GM21737 (cell line): ENCODE results near the gene KIR3DL2.
"Not testable (repeated sequence)": the region's sequence is repeated elsewhere in the genome, so short reads cannot be mapped to it uniquely, and the experiment has no call there.

Experiments used
- ATAC-seq: cut with Tn5 transposase; IDR thresholded peaks from one replicate; pipeline ENCODE4 v1.9.1; 2021; ENCODE audit warnings: mild to moderate bottlenecking, moderate library complexity; ENCODE audit not compliant: unreplicated experiment

The KIR3DL2 gene

DNA sequence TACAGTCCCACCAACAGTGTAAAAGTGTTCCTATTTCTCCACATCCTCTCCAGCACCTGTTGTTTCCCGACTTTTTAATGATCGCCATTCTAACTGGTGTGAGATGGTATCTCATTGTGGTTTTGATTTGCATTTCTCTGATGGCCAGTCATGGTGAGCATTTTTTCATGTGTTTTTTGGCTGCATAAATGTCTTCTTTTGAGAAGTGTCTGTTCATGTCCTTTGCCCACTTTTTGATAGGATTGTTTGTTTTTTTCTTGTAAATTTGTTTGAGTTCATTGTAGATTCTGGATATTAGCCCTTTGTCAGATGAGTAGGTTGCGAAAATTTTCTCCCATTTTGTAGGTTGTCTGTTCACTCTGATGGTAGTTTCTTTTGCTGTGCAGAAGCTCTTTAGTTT is 13.2 kb downstream of the KIR3DL2 start:
- ATAC-seq = not testable (repeated sequence)

DNA sequence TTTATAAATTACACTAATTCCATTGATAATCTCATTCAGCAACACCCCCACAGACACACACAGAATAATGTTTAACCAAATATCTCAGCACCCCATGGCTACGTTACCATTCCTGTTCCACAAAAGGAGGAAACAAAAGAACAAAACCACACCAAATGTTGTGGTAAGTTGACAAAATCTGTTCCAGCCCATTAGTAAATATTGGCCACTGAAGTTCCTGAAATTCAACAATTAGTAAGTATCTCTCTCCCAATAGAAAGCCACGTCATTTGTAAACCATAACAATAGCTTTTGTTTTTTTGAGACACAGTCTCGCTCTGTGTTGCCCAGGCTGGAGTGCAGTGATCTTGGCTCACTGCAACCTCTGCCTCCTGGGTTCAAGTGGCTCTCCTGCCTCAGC is 21.5 kb downstream of the KIR3DL2 start:
- ATAC-seq = no peak

DNA sequence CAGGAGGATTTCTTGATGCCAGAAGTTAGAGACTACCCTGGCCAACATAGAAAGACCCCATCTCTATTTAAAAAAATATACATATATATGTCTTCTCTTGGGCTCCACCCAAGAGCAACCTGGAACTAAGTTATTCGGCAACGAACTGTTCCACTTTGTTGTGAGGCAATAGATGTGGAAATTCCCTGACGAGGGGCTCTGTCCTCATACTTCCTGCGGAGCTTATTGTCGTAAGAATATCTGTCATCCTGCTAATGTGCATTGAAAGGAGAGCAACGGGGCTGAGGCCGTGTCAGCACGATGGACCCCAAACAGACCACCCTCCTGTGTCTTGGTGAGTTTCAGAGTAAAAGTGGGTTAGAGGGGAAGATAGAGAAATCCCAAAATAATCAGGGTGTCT is 23.7 kb downstream of the KIR3DL2 start, which contains the start of gene FCAR:
Gene FCAR, plus strand, starts transcription at position 246 of the 400 bp plus-strand sequence. Its CDS starts 55 bp downstream, at position 301.
- ATAC-seq = no peak

DNA sequence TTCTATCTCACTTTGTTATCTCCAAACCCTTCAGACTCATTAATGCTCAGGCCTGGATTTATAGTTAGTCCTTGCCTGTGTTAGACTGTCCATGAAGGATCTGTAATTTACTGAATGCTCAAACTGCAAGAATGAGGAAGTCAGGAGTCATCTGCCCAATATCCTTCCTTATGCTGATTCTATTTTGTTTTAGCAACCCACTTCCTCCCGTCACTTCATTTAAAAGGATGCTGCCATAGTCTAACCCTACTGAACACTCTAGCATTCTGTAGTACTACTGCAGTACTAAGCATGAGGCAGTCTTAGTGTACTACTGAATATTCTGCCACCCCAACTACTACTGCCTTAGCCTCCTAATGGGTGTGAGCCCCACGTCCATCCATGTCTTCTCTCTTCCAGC is 25.3 kb downstream of the KIR3DL2 start:
- ATAC-seq = no peak

DNA sequence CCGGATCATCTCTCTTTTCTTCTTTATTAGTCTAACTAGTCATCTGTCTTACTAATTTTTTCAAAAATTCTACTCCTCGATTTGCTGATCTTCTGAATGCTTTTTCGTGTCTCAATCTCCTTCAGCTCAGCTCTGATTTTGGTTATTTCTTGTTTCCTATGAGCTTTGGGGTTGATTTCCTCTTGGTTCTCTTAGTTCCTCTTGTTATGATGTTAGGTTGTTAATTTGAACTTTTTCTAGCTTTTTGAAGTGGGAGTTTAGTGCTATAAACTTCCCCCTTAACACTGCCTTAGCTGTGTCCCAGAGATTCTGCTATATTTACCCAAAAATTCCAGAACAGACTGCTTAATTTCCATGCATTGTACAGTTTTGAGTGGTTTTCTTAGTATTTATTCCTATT is 27.2 kb downstream of the KIR3DL2 start:
- ATAC-seq = no peak

DNA sequence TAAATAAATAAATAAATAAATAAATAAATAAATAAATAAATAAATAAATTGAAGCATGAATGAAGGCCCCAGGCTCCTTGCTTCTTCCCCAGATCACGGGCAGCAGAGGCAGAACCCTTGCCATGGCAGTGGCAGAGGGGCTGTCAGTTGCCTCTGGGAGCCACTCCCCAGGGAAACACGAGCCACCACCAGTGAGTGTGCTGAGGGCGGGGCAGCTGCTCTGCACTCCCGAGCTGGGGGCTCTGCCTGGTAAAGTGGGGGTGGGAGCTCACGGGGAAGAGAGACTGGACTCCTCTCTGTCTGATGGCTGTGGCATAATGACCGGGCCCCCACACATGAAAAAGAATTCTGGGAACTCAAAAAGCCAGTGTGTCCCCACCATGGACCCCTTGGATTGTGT is 31.6 kb downstream of the KIR3DL2 start:
- no peak for ATAC-seq

DNA sequence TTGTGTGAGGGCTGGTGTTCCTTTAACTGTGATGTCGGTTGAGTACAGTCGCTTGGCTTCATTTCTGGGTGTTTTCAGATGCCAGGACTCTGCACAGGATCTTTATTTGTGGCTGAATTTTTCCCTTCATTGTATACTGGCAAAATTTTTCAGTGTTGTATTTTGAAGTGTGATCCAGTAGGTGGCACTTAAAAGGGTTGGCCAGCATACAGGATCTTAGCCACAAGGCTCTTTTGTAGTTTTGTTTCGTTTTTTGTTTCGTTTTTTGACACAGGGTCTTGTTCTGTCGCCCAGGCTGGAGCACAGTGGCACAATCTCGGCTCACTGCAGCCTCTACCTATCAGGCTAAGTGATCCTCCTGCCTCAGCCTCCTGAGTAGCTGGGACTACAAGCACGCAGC is 32.5 kb downstream of the KIR3DL2 start:
- no peak for ATAC-seq

DNA sequence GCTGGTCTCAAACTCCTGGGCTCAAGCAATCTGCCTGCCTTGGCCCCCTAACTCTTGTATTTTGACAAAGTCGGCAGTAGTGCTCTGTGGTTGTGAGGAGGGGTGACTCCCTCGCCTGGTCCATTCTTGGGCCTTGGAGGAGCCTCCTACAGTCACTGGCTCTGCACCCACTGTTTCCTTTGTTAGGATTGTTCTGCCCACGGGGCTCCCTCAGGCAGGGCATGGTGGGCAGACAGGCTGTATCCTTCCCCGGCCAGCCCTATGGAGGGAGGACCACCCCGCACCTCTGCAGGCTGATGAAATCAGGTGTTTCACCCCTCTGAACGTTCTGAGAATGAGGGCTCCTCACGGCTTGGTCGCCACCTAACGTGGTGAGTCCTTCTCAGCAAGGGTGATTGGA is 33.0 kb downstream of the KIR3DL2 start:
- no peak for ATAC-seq

DNA sequence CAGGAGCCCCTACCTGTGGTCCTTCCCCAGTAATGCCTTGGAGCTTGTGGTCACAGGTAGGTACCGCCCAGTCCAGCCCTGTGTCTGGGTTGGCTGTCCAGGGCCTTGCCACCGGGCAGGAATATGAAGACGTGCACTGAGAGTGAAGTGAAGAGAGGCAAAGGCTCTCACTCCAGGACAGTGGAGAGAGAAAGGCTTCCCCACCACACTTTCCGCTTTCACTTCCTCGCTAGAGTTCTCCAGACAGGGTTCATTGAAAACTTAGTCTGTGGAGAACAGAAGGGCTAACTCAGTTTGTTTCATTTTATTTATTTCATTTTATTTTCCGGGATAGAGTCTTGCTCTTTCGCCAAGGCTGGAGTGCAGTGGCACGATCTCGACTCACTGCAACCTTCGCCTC is 38.0 kb downstream of the KIR3DL2 start:
- no peak for ATAC-seq

DNA sequence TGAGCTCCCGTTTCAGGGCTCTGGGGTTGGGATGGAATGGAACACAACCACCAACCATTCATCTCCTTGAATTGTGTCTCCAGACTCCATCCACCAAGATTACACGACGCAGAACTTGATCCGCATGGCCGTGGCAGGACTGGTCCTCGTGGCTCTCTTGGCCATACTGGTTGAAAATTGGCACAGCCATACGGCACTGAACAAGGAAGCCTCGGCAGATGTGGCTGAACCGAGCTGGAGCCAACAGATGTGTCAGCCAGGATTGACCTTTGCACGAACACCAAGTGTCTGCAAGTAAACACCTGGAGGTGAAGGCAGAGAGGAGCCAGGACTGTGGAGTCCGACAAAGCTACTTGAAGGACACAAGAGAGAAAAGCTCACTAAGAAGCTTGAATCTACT is 39.3 kb downstream of the KIR3DL2 start:
- no peak for ATAC-seq

DNA sequence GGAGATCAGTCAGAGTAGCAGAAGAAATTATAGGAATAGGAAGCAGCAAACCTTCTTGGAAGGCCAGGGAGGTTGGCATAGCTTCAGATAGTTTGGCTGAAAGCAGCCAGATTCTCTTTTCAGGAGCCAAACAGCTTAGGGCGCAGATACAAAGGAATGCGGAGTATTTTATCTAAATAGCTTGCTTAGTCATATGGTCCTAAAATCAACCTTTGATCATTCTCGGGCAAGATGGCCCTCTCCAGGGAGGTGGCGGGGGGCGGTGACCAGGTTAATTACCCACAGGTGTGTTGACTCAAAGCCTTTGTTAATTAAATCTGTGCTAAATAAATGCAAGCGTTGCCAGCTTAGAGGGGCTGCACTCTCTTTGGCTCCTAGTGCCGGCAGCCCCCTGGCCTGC is 43.2 kb downstream of the KIR3DL2 start:
- ATAC-seq = no peak

DNA sequence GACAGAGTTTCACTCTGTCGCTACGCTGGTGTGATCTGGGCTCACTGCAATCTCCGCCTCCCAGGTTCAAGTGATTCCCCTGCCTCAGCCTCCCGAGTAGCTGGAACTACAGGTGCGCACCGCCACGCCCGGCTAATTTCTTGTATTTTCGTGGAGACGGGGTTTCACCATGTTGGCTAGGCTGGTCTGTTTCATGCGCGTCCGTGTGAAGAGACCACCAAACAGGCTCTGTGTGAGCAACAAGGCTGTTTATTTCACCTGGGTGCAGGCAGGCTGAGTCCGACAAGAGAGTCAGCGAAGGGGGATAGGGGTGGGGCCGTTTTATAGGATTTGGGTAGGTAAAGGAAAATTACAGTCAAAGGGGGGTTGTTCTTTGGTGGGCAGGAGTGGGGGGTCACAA is 43.9 kb downstream of the KIR3DL2 start:
- ATAC-seq = not testable (repeated sequence)

DNA sequence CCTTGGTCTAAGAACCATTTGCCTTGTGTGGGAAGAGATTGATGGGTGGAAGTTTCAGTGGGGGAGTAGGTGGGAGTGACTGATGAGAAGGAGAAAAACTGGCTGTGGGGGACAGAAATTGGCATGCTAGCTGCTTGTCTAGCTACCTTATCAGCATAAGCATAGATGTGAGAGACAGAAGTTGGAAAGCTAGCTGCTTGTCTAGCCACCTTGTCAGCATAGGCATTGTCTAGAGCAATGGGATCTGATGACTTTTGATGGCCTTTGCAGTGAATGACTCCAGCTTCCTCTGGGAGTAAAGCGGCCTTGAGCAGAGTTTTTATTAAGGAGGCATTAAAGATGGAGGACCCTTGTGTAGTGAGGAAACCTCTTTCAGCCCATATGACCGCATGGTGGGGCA is 45.8 kb downstream of the KIR3DL2 start:
- ATAC-seq = no peak

DNA sequence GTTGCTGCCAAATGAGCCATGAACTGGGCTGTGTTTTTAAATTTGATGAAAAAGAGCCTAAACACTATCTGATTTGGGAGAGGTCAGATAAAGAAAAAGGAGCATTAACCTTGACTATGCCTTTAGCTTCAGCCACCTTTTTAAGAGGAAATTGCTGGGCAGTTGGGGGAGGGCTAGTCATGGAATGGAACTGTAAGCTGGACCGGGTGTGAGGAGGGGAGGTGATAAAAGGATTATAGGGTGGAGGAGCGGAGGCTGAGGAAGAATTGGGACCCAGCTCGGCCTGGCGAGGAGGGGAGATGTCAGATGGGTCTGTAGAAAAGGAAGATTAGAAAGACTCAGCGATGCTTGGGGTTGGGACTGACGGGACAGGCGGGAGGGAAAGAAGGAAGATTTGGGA is 48.4 kb downstream of the KIR3DL2 start:
- ATAC-seq = not testable (repeated sequence)

DNA sequence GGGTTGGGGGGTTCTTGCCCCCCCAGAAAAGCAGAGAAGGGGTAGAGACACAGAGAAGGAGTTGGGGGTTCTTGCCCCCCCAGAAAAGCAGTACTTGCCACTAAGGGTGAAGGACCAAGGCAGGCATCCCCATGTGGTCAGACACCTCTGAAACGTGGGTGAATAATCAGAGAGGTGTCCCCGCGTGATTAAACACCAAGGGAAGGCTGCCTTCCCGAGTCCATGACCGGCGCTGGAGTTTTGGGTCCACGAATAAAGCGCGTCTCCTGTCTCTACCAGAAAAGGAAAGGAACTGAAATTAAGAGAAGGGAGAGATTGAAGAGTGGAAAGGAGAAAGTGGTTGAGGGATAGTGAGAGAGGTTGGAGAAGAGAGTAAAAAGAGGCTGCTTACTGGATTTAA is 49.4 kb downstream of the KIR3DL2 start:
- not testable (repeated sequence) for ATAC-seq

DNA sequence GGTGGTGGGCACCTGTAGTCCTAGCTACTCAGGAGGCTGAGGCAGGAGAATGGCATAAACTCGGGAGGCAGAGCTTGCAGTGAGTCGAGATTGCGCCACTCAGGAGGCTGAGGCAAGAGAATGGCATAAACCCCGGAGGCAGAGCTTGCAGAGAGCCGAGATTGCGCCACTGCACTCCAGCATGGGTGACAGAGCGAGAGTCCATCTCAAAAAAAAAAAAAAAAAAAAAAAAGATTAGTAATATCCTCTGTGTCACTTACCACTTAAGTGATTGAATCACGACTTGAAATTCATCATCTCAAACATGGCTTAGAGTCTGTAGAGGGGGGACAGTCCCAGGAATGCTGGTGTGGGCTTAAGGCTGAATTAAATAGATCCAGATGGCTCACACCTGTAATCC is 50.9 kb downstream of the KIR3DL2 start:
- not testable (repeated sequence) for ATAC-seq

DNA sequence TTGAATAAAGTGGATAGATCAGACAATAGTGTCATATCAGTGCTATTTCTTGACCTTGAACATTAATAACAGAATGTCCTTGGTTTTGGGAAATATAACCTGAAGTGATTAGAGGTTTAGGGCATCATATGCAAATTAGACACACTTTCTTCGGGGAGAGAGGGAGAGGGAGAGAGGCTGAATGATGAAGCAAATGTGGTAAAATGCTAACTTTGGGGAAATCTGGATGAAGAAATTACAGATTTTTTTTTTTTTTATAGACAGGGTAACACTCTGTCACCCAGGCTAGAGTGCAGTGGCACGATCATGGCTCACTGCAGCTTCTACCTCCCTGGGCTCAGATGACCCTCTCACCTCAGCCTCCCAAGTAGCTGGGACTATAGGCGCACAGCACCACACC is 51.8 kb downstream of the KIR3DL2 start:
- ATAC-seq = no peak

DNA sequence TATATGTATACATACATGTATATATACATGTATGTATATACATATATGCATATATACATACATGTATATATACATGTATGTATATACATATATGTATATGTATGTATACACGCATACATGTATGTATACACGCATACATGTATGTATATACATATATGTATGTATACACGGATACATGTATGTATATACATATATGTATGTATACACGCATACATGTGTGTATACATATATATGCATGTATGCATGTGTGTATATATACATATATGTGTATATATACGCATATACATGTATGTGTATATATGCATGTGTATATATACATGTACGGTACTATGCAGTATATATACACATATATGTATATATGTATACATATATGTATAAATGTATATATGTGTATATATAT is 53.1 kb downstream of the KIR3DL2 start:
- no peak for ATAC-seq

DNA sequence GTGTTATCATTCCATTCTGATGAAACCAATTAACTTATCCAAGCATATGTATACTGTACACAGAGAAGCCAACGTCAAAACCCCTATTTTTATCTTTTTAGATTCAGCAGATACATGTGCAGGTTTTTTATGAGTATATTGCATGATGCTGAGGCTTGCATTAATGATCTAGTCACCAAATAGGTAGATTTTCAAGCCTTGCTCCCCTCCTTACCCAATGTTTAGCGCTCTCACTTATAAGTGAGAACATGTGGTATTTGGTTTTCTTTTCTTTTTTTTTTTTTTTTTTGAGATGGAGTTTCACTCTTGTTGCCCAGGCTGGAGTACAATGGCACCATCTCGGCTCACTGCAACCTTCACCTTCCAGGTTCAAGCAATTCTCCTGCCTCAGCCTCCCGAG is 54.0 kb downstream of the KIR3DL2 start:
- ATAC-seq = not testable (repeated sequence)

DNA sequence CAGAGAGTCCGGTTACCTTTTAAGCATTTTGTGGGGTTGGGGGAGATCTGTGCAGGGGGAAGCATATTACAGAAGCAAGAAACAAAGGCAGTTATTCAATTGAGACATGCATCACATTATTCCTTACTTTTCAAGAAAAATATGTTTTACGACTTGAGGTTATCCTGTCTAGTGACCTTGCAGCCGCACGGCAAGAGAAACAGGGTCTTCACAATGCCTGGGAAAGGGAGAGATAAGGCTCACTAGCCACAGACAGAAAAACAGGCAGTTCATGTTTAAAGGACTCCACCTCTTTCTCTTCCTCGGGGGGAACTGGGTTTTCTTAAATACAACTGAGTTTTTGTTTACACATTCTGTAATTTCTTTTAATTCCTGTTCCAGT is 55.2 kb downstream of the KIR3DL2 start:
- no peak for ATAC-seq

DNA sequence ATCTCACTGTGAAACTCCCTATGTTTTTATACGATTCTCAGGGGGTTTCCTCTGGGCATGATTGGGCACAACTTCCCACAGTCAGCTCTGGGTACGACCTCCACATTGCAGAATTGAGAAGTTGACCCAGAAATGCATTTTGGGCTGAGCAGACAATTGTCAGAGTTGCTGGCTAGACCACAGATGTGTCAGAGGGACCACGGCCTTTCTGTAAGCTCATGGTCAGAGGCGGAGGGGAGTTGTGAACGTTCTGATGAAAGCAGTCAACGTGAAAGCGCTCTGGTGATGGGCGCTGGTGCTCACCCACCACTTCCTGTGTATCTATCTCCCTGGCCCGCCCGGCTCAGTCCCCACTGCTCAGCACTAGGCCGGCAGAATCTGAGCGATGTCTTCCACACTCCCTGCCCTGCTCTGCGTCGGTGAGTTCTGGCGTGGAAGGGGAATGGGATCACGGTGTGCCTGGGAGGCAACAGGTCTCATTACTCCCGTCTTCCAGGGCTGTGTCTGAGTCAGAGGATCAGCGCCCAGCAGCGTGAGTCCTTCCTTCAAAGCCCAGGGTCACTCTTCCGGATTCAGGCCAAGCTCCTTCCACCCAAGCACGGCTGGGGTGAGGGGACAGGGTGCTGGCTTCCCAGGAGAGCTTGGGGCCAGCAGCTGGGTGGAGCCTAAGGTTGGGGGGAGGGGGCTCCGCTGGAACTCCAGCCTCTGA is 55.7 kb downstream of the KIR3DL2 start, which contains the start of gene NCR1:
Gene NCR1, plus strand, starts transcription at position 346 of the 709 bp plus-strand sequence. Its CDS starts 40 bp downstream, at position 386.
- ATAC-seq = no peak

DNA sequence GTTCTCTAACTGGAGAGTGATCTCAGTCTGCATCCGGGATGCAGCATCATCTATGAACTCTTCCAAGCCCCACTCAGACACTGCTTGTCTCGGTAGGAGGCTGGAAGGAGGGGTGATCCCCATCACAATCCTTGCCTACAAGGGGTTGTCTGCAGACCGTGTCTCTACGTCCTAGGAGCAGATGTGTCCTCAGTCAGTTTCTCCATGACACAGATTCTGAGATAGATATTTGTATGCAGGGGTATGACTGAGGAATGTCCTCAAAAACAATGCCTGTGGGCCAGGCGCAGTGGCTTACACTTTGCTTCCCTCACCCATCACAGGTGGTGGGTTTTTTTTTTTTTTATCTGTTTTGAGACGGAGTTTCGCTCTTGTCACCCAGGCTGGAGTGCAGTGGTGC is 56.6 kb downstream of the KIR3DL2 start:
- ATAC-seq = no peak

DNA sequence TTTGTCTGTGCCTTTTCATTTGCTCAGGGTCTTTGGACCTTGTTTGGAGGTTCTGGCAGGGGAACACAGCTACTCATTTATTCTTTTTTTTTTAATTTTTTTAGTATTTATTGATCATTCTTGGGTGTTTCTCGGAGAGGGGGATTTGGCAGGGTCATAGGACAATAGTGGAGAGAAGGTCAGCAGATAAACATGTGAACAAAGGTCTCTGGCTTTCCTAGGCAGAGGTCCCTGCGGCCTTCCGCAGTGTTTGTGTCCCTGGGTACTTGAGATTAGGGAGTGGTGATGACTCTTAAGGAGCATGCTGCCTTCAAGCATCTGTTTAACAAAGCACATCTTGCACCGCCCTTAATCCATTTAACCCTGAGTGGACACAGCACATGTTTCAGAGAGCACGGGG is 57.7 kb downstream of the KIR3DL2 start:
- not testable (repeated sequence) for ATAC-seq
